Activated B cell treated with CpG ODN at 0.5 μM for 24 hours (primary cell): ENCODE measurements around the gene SLC25A6. TPM values are rescaled to one million over a fixed set of nuclear protein-coding genes. Genes with fewer than 3 reads are reported as not detected.

ENCODE experiments used
- ATAC-seq: fragments of 200-7000 bp; cut with Tn5 transposase; one replicate; pipeline ENCODE4 v1.10.0; 2021; ENCODE audit warnings: low read depth, mild to moderate bottlenecking, moderate library complexity
- CTCF ChIA-PET: fragments of 350-600 bp; sonication (Branson Sonifier 250); formaldehyde crosslinking; loops from one replicate; lab custom pipeline; 2021; ENCODE audit warnings: antibody characterized with exemption; lab: Charles Lee
- POLR2A ChIA-PET: fragments of 350-600 bp; sonication (Branson Sonifier 250); formaldehyde crosslinking; loops from one replicate; lab custom pipeline; 2021; ENCODE audit warnings: antibody characterized with exemption; lab: Charles Lee
- DNase-seq: peaks from one replicate; pipeline ENCODE4 v3.0.0; 2022
- H3K27ac Mint-ChIP-seq: one replicate; pipeline ENCODE4 v1.8.0; 2020; ENCODE audit warnings: mixed read lengths
- H3K27me3 Mint-ChIP-seq: one replicate; pipeline ENCODE4 v1.8.0; 2021; ENCODE audit warnings: mixed read lengths
- H3K36me3 Mint-ChIP-seq: one replicate; pipeline ENCODE4 v1.8.0; 2021; ENCODE audit warnings: low read depth, mixed read lengths
- H3K4me1 Mint-ChIP-seq: one replicate; pipeline ENCODE4 v1.8.0; 2021; ENCODE audit warnings: mixed read lengths
- H3K4me3 Mint-ChIP-seq: one replicate; pipeline ENCODE4 v1.8.0; 2020; ENCODE audit warnings: mild to moderate bottlenecking, mixed read lengths
- H3K9me3 Mint-ChIP-seq: one replicate; pipeline ENCODE4 v1.8.0; 2020; ENCODE audit warnings: mixed read lengths
- CTCF ChIP-seq: fragments of 200-600 bp; IDR thresholded peaks from one replicate; pipeline ENCODE4 v1.8.0; 2022; ENCODE audit warnings: antibody characterized with exemption, mild to moderate bottlenecking
- intact Hi-C: fragments of 100-400 bp; cut with micrococcal nuclease; formaldehyde crosslinking; loops from one replicate; pipeline ENCODE4 v1.15.1; 2024
- total RNA-seq: library from RNA; stranded (reverse); gene quantifications from 2 replicates; pipeline ENCODE4 v1.2.3, GENCODE V29; 2022

The SLC25A6 gene
- total RNA-seq, 1 donor from 2014 or later = 436 TPM

GRCh38 chrX:1397441-1398270, 5.7 kb upstream of the SLC25A6 start:
- H3K4me3 Mint-ChIP-seq = no peak overlapping the region
- peaks cover 31% of the 10 kb centered on the region for H3K36me3 Mint-ChIP-seq
- intact Hi-C loops = no loop called here
- ATAC-seq = no peak
- peaks cover 11% of the 10 kb centered on the region for H3K4me1 Mint-ChIP-seq
- POLR2A ChIA-PET = no interaction called here
- no peak for TF ChIP-seq CTCF
- CTCF ChIA-PET = no interaction called here
- no peak for DNase-seq
- no peaks in the 10 kb centered on the region for H3K9me3 Mint-ChIP-seq
- H3K27ac Mint-ChIP-seq = no peak overlapping the region
- H3K27me3 Mint-ChIP-seq = no peaks in the 10 kb centered on the region

GRCh38 chrX:1397001-1397400, 5.1 kb upstream of the SLC25A6 start:
- H3K9me3 Mint-ChIP-seq = no peaks in the 10 kb centered on the region
- ATAC-seq (no peak), DNase-seq (no peak)
- ChIA-PET CTCF (no interaction called here), POLR2A (no interaction called here)
- intact Hi-C loops = no loop called here
- no peak overlapping the region for H3K4me3 Mint-ChIP-seq
- peaks cover 31% of the 10 kb centered on the region for H3K36me3 Mint-ChIP-seq
- H3K27ac Mint-ChIP-seq = no peak overlapping the region
- H3K27me3 Mint-ChIP-seq = no peaks in the 10 kb centered on the region
- H3K4me1 Mint-ChIP-seq = peaks cover 11% of the 10 kb centered on the region
- TF ChIP-seq CTCF = no peak

- no peak overlapping the region for H3K4me3 Mint-ChIP-seq
- no peak overlapping the region for H3K27ac Mint-ChIP-seq
- ChIA-PET POLR2A (no interaction called here), CTCF (no interaction called here)
- ATAC-seq (no peak), DNase-seq (no peak)
- H3K27me3 Mint-ChIP-seq = no peaks in the 10 kb centered on the region
- peaks cover 32% of the 10 kb centered on the region for H3K36me3 Mint-ChIP-seq
- H3K4me1 Mint-ChIP-seq = peaks cover 18% of the 10 kb centered on the region
- intact Hi-C loops = no loop called here
- TF ChIP-seq CTCF = no peak
- H3K9me3 Mint-ChIP-seq = no peaks in the 10 kb centered on the region
These were observed 3.8 kb upstream of the SLC25A6 start for GRCh38 chrX:1395646-1396216.

GRCh38 chrX:1394731-1395501, 3.0 kb upstream of the SLC25A6 start:
- ATAC-seq = no peak
- DNase-seq = peak; percentile 14
- intact Hi-C loops = loop anchor here (5.0 kb wide), 2 partner anchors 1122 to 1297 kb away; partner anchors contain the start of gene CD99
- H3K4me3 Mint-ChIP-seq = no peak overlapping the region
- H3K36me3 Mint-ChIP-seq = peaks cover 39% of the 10 kb centered on the region
- ChIA-PET POLR2A (no interaction called here), CTCF (no interaction called here)
- H3K27ac Mint-ChIP-seq = peak overlapping the region; percentile 3
- no peak for TF ChIP-seq CTCF
- no peaks in the 10 kb centered on the region for H3K27me3 Mint-ChIP-seq
- H3K9me3 Mint-ChIP-seq = no peaks in the 10 kb centered on the region
- H3K4me1 Mint-ChIP-seq = peaks cover 25% of the 10 kb centered on the region
